Activated gamma-delta T cell treated with anti-CD3 and anti-CD28 coated beads, Interleukin-2, amount 50 U/mL, for 16 hours (primary cell): ENCODE results near the gene CYP1B1.
"Not testable (repeated sequence)": the region's sequence is repeated elsewhere in the genome, so short reads cannot be mapped to it uniquely, and the experiment has no call there.

ENCODE experiments used
- DNase-seq: peaks from one replicate; pipeline ENCODE4 v3.0.0-alpha.2; 2020; ENCODE audit warnings: low read depth

CYP1B1 gene

GRCh38 chr2:38032946-38033345, 43.0 kb downstream of the CYP1B1 start:
- no peak for DNase-seq

- no peak for DNase-seq
These were observed 45.2 kb downstream of the CYP1B1 start for GRCh38 chr2:38030635-38031355.

DNA sequence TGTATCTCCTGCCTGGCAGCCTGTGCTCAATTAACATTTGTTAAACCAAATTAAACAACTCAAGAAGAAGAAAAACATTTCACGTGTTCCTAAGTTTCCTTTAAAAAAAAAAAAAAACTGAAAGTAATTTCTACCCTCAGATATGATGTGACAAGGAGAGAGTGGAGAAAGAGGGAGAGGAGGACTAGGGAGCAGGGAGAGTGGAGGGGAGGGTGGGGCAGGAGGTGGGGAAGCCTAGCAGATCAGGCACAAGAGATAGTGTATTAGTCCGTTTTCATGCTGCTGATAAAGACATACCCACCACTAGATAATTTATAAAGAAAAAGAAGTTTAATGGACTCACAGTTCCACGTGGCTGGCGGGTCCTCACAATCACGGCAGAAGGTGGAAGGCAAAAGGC, 46.4 kb downstream of the CYP1B1 start:
- no peak for DNase-seq

DNA sequence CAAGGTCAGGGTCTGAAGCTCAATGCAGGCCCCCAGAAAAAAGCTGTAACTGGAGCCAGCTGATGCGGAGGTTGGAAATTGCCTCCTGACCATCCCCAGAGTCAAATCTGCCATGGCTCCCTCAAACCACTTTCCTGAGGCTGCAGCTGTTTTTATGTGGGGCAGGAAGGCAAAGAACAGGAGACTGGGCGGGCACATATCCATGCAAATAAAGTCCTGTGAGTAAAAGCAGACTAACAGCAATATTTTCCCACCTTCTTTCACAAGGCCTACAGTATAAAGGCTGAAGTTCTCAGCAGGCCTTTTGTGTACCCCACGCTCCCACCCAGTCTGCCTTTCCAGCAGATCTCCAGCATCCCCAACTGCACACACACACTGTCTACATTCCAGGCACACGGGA, 47.1 kb downstream of the CYP1B1 start:
- no peak for DNase-seq

- DNase-seq = no peak
These were observed 49.1 kb downstream of the CYP1B1 start for GRCh38 chr2:38026846-38027245.

DNA sequence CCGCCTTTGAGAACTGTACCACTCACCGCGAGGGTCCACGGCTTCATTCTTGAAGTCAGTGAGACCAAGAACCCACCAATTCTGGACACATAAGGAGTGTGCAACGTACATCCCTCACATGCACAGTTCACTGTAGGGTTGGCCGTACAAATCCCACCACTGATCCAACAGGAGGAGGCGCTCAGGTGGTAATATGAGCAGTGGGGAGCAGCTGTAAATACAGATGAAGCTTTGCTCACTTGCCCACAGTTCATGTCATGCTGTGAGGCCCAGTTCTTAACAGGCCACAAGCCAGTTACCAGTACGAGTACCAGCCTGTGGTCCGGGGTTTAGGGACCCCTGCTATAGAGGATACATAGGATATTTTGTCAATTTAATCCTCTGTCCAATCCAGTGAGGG, 54.4 kb downstream of the CYP1B1 start:
- no peak for DNase-seq

DNA sequence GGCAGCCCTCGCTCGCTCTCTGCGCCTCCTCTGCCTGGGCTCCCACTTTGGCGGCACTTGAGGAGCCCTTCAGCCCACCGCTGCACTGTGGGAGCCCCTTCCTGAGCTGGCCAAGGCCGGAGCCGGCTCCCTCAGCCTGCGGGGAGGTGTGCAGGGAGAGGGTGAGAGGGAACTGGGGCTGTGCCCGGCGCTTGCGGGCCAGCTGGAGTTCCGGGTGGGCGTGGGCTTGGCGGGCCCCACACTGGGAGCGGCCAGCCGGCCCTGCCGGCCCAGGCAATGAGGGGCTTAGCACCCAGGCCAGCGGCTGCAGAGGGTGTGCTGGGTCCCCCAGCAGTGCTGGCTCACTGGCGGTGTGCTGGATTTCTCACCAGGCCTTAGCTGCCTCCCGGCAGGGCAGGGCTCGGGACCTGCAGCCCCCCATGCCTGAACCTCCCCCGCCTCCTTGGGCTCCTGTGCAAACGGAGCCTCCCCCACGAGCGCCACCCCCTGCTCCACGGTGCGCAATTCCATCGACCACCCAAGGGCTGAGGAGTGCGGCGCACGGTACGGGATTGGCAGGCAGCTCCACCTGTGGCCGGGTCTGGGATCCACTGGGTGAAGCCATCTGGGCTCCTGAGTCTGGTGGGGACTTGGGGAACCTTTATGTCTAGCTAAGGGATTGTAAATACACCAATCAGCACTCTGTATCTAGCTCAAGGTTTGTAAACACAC, 55.4 kb downstream of the CYP1B1 start:
- DNase-seq = not testable (repeated sequence)

DNA sequence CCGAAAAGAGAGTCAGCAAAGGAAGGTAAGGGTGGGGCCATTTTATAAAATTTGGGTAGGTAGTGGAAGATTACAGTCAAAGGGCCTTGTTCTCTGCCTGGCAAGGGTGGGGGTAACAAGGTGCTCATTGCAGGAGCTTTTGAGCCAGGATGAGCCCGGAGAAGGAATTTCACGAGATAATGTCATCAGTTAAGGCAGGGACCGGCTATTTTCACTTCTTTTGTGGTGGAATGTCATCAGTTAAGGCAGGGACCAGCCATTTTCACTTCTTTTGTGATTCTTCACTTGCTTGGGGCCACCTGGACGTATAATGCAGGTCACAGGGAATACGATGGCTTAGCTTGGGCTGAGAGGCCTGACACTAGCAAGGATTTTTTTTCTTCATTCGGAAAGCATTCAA, 58.1 kb downstream of the CYP1B1 start:
- DNase-seq = no peak
